Sigmoid colon (tissue), 7 donors: Measurements from ENCODE around the gene ALAS1. TPM values are rescaled to one million over a fixed set of nuclear protein-coding genes. Genes with fewer than 3 reads are reported as not detected.

ENCODE experiments used
- DNase-seq: peaks from one replicate; pipeline ENCODE4 v3.0.0-alpha.2; 2019
- H3K27ac ChIP-seq, 4 donors: fragments of 200-600 bp; sonication (generic); one replicate each; pipeline ENCODE4 v1.5.1; 2016 to 2019; ENCODE audit warnings: mild to moderate bottlenecking in 1 of 4
- H3K27me3 ChIP-seq, 3 donors: fragments of 200-600 bp; sonication (generic); one replicate each; pipeline ENCODE4 v1.5.1; 2019; ENCODE audit warnings: mild to moderate bottlenecking in 1 of 3
- H3K36me3 ChIP-seq, 4 donors: fragments of 200-600 bp; sonication (generic); one replicate each; pipeline ENCODE4 v1.5.1; 2016 to 2019
- H3K4me1 ChIP-seq, 4 donors: fragments of 200-600 bp; sonication (generic); one replicate each; pipeline ENCODE4 v1.5.1; 2017 to 2019
- H3K4me3 ChIP-seq, 4 donors: fragments of 200-600 bp; sonication (generic); one replicate each; pipeline ENCODE4 v1.5.1; 2017 to 2019; ENCODE audit warnings: mild to moderate bottlenecking in 2 of 4, moderate library complexity in 1 of 4
- H3K9me3 ChIP-seq, 4 donors: fragments of 200-600 bp in 3 of 4; sonication (generic) in 3 of 4; one replicate each; pipeline versions ENCODE4 v1.5.1 to v1.6.1; 2013 to 2019
- EP300 ChIP-seq, 4 donors: sonication (generic); formaldehyde crosslinking; IDR thresholded peaks; one replicate each; pipeline ENCODE4 v1.6.1; 2017; ENCODE audit warnings: antibody characterized with exemption in 4 of 4
- POLR2A ChIP-seq, 2 donors: fragments of 450-650 bp; IDR thresholded peaks; one replicate each; pipeline ENCODE4 v1.6.1; 2016; ENCODE audit warnings: antibody characterized with exemption in 2 of 2, mild to moderate bottlenecking in 2 of 2, moderate library complexity in 2 of 2
- POLR2AphosphoS5 ChIP-seq, 4 donors: sonication (generic); formaldehyde crosslinking; IDR thresholded peaks; one replicate each; pipeline ENCODE4 v1.6.1; 2017; ENCODE audit warnings: antibody characterized with exemption in 4 of 4
- WGBS, 2 donors: extraction: QIAGEN DNeasy Blood & Tissue Kit; methylation state at CpG; one replicate each; pipeline ENCODE4 v1.1.7; 2013; 5-methylcytosine and 5-hydroxymethylcytosine counted together
- intact Hi-C: fragments of 100-400 bp; cut with DNase I; formaldehyde crosslinking; loops from one replicate; pipeline ENCODE4 v1.15.1; 2023
- polyA plus RNA-seq, 3 donors: library from polyadenylated mRNA; stranded (reverse); fragments of 200-250 nt; gene quantifications; one replicate each; pipeline ENCODE4 v1.2.3, GENCODE V29; 2013
- total RNA-seq, 4 donors: library from RNA; depleted of rRNA; stranded (reverse); fragments of >200 nt; gene quantifications; one replicate each; pipeline ENCODE4 v1.1.0, GENCODE V29; 2016
- TF ChIP-seq, protein P1 (sequence below), 4 experiments: fragments of 450-650 bp in 3 of 4; fragments of 200-600 bp in 1 of 4; IDR thresholded peaks; one replicate each; pipeline ENCODE4 v1.5.1; 2016 to 2019; ENCODE audit warnings: antibody characterized with exemption in 4 of 4, mild to moderate bottlenecking in 3 of 4, moderate library complexity in 2 of 4
- donor health status: healthy with polysubstance abuse.
- donor health status: Bipolar disorder and iron deficiency.
- donor health status: healthy.

The ALAS1 gene
- total and polyA plus RNA-seq, 7 donors, result 23.2 to 121 (median 27.3) TPM

DNA sequence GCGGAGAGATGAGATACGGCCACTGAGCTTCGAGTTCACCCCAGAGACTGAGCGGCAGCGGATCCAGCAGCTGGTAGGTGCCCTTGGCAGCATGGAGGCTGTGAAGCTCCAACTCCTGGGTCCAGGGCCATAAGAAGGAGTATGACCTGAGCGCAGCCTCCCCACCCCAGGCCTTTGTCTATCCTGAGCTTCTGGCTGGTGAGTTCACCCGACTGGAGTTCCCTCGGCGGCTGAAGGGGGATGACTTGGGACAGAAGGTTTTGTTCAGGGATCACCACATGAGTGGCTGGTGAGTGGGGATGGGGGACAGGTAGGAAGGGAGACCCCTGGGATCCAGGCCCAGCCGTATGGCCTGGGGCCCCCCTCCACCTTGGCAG, 50.2 kb downstream of the ALAS1 start:
- H3K4me1 ChIP-seq, result peaks cover 0 to 24% (median 19%) of the 10 kb centered on the region in 4 donors
- no peak for DNase-seq
- TF ChIP-seq POLR2AphosphoS5 (IDR thresholded peaks at IDR 0.05) (no peak), EP300 (IDR thresholded peaks at IDR 0.05) (no peak), POLR2A (IDR thresholded peaks at IDR 0.05) (no peak)
- TF ChIP-seq, protein P1, sequence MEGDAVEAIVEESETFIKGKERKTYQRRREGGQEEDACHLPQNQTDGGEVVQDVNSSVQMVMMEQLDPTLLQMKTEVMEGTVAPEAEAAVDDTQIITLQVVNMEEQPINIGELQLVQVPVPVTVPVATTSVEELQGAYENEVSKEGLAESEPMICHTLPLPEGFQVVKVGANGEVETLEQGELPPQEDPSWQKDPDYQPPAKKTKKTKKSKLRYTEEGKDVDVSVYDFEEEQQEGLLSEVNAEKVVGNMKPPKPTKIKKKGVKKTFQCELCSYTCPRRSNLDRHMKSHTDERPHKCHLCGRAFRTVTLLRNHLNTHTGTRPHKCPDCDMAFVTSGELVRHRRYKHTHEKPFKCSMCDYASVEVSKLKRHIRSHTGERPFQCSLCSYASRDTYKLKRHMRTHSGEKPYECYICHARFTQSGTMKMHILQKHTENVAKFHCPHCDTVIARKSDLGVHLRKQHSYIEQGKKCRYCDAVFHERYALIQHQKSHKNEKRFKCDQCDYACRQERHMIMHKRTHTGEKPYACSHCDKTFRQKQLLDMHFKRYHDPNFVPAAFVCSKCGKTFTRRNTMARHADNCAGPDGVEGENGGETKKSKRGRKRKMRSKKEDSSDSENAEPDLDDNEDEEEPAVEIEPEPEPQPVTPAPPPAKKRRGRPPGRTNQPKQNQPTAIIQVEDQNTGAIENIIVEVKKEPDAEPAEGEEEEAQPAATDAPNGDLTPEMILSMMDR (IDR thresholded peaks at IDR 0.05), result no peak
- H3K9me3 ChIP-seq, result no peaks in the 10 kb centered on the region
- H3K27ac ChIP-seq, result peak overlapping the region in 1 of 4 donors; percentile 9
- H3K4me3 ChIP-seq, result no peak overlapping the region
- H3K36me3 ChIP-seq, result peaks cover 0 to 45% (median 6%) of the 10 kb centered on the region in 4 donors
- intact Hi-C loops, result no loop called here
- 95 to 96% methylated on average over 10 of the region's 10 CpGs for WGBS, 2 donors
- H3K27me3 ChIP-seq, result no peaks in the 10 kb centered on the region

DNA sequence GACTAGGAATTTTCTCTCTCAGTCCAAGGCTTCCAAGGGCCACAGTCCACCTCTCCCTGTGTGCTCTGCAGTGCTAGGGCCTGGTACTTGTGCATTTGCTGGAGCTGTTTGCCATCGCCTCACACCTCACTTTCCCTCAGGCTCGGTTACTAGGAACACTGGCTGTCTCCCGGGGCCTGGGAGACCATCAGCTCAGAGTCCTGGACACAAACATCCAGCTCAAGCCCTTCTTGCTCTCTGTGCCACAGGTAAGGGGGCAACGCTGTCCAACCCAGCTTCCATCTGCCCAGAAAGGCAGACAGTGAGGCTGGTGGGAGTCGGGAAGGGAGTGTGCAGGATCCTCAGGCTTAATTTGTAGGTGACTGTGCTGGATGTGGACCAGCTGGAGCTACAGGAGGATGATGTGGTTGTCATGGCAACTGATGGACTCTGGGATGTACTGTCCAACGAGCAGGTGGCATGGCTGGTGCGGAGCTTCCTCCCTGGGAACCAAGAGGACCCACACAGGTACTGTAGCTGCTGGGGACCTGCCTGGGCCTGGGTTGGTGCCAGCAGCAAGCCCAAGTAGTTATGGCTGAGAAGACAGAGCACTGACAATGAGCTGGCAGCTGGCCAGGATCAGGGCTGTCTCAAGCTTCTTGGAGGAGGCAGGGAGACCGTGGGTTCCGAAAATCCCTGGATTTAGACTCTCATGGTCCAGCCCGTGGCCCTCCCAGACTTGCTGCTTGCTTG, 51.0 kb downstream of the ALAS1 start:
- intact Hi-C loops, result no loop called here
- H3K36me3 ChIP-seq, result peaks cover 0 to 53% (median 9%) of the 10 kb centered on the region in 4 donors
- WGBS, 2 donors, result 75 to 84% methylated on average over 10 of the region's 10 CpGs
- DNase-seq, result peak; percentile 81
- peaks cover 0 to 32% (median 23%) of the 10 kb centered on the region in 4 donors for H3K4me1 ChIP-seq
- no peaks in the 10 kb centered on the region for H3K9me3 ChIP-seq
- TF ChIP-seq POLR2AphosphoS5 (IDR thresholded peaks at IDR 0.05) (peak in 1 of 4 donors; percentile 24), POLR2A (IDR thresholded peaks at IDR 0.05) (no peak), EP300 (IDR thresholded peaks at IDR 0.05) (no peak)
- TF ChIP-seq, protein P1 (IDR thresholded peaks at IDR 0.05), result no peak
- H3K27me3 ChIP-seq, result no peaks in the 10 kb centered on the region
- no peak overlapping the region for H3K27ac ChIP-seq
- H3K4me3 ChIP-seq, result no peak overlapping the region

DNA sequence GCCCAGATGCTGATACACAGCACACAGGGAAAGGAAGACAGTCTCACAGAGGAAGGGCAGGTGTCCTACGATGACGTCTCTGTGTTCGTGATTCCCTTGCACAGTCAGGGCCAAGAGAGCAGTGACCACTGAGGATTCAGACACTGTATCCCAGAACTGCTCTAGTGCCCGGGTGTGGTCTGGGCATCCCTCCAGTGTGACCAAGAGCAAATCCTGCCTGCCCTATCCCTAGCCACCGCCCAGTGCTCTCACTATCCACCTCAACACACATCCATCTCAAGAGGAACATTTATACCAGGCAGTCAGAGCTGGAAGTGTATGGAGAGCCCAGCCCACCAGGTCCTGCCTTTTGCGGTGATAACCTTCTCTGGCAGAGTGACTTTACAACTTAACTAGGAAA, 51.7 kb downstream of the ALAS1 start:
- Histone ChIP-seq H3K4me3 (no peak overlapping the region), H3K9me3 (no peaks in the 10 kb centered on the region), H3K36me3 (peaks cover 0 to 60% (median 11%) of the 10 kb centered on the region in 4 donors), H3K27me3 (no peaks in the 10 kb centered on the region), H3K27ac (no peak overlapping the region), H3K4me1 (peaks cover 0 to 35% (median 25%) of the 10 kb centered on the region in 4 donors)
- intact Hi-C loops, result no loop called here
- TF ChIP-seq EP300 (IDR thresholded peaks at IDR 0.05) (no peak), POLR2AphosphoS5 (IDR thresholded peaks at IDR 0.05) (no peak), POLR2A (IDR thresholded peaks at IDR 0.05) (no peak)
- TF ChIP-seq, protein P1 (IDR thresholded peaks at IDR 0.05), result no peak
- DNase-seq, result no peak
- 77 to 84% methylated on average over 6 of the region's 6 CpGs for WGBS, 2 donors

DNA sequence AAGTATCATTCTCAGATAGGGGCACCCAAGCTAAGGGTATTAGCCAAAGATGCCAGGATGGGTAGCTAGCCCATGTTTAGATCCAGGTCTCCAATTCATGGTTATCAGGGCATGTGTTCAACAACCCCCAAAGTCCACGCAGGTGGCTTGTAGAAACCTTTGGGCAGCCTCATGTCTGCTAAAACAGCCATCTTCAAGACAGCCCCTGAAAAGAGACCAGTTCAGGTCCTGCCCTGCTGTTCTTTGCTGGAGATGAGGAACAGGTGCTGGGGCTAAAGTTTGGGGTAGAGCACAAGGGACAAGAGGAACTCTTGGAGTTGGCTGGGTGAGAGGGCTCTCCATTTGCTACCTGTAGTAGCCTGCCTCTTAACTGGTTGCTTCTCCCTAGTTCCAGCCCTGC, 52.2 kb downstream of the ALAS1 start:
- H3K4me1 ChIP-seq, result peaks cover 0 to 31% (median 21%) of the 10 kb centered on the region in 4 donors
- intact Hi-C loops, result no loop called here
- DNase-seq, result no peak
- H3K27ac ChIP-seq, result no peak overlapping the region
- no peaks in the 10 kb centered on the region for H3K9me3 ChIP-seq
- TF ChIP-seq POLR2AphosphoS5 (IDR thresholded peaks at IDR 0.05), result no peak
- no peak for TF ChIP-seq POLR2A (IDR thresholded peaks at IDR 0.05)
- TF ChIP-seq, protein P1 (IDR thresholded peaks at IDR 0.05), result no peak
- no peak for TF ChIP-seq EP300 (IDR thresholded peaks at IDR 0.05)
- WGBS, 2 donors, result 83 to 94% methylated on average over 1 of the region's 1 CpG
- H3K4me3 ChIP-seq, result no peak overlapping the region
- H3K36me3 ChIP-seq, result peaks cover 0 to 65% (median 14%) of the 10 kb centered on the region in 4 donors
- no peaks in the 10 kb centered on the region for H3K27me3 ChIP-seq
